COLO829 (cell line): ENCODE data around the gene PTPRT.

Source experiments
- DNase-seq: peaks from one replicate; pipeline ENCODE4 v3.0.0; 2012; ENCODE audit warnings: low spot score

The PTPRT gene

DNA sequence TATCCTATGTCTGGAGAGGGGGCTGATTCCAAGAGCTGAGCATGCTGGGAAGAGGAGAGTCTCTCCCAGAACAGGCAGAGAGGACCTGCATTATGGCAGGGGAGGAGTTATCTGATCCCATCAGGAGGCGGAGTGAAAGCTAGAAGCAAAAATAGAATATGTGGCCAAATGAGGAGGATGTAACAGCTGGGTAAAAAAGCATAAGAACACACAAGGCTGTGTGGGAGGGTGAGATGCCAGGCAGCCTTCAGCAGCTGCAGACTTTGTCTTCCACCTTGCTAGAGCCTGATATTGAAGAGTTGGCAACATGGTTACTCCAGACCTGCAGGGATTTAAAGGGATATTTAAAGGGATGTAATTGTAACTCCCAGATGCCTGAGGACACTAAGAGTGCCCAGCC, 167.1 kb downstream of the PTPRT start:
- DNase-seq, result no peak

- no peak for DNase-seq
These were observed 167.6 kb downstream of the PTPRT start for GRCh38 chr20:43022081-43022480.

DNA sequence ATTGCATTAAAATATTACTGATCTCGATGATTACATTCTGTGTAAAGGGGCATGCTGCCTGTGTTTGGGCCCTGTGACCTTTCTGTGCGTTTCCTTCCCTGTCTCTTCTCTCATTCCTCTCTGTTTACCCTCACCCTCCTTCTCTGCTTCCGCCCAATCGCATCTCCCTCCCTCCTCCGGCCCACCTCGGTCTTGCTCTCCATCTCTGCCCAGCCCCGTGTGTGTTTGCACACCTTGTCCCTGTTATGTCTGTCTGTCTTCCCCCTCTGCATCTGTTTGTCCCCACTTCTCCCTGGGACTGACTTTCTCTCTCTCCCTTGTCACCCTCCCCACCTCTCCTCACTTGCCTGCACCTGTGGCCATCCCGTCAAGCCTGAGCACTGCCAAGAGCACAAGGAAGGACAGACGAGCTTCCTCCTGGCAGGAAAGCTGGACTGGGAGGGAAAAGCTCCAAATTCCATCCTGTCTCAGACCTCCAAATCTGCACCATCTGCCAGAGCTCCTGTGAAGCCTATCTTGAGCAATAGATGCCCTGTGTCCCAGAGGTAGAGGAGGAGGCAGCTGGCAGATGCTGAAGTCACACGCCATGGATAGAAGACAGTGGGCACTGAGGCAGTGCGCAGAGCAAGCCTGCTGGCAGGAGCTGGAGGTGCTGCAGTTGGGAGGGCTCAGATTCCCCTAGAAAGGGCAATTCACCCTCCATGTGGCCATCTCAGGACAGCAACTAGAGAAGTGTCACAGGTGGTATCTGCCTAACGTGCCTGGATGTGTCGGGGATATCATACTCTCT, 172.3 kb downstream of the PTPRT start:
- no peak for DNase-seq

DNA sequence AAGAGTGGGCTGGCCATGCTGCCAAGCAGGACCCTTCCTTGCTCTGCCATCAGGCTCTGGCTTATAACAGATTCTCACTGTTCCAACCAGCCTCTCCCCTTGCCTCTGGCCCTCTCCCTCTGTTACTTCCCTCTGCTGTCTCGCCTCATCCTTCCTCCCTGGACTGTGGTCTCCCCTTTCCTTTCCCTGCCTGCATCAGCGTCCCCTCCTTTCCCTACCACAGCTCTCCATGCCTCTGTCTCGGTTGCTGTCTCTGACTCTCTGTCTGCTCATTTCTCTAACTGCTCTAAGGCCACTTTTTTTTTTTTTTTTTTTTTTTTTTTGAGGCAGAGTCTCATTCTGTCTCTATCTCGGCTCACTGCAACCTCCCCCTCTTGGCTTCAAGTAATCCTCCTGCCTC, 173.4 kb downstream of the PTPRT start:
- DNase-seq, result no peak

- DNase-seq, result no peak
These were observed 174.1 kb downstream of the PTPRT start for GRCh38 chr20:43015566-43015965.

- no peak for DNase-seq
These were observed 175.5 kb downstream of the PTPRT start for GRCh38 chr20:43014206-43014605.

GRCh38 chr20:43011491-43011890, 178.2 kb downstream of the PTPRT start:
- DNase-seq, result no peak

GRCh38 chr20:43009532-43009931, 180.2 kb downstream of the PTPRT start:
- no peak for DNase-seq

GRCh38 chr20:43007525-43007924, 182.2 kb downstream of the PTPRT start:
- no peak for DNase-seq

DNA sequence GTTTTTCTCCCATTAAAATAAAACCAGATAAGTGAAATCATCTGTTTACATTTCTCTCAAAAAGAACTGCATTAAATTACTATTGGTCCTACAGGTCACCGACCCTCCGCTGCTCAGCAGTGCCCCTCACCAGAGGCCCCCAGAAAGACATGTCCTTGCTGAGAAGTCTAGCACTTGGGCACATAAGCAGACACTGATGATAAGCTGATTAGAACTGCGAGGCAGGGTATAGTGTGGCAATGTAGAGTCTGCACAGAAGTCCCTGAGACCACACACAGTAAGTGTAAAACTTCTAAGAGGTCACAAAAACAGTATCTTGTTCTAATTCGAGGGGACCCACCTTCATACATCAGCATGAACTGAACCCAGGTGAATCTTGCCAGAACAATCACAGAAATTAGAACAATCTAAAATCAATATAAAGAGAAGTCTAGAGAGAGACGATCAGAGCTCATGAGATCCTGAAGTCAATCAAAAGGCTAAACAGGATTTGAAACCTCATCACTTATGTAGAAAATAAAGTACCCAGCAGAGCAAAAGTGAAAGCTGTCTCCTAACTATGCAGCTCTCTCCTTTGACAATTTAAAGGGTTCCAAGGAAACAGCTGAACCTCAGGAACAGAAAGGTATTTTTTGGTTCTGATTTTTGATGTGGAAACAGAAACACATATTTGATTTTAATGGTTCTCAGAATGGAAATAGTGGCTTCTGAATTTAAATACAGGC, 182.9 kb downstream of the PTPRT start:
- no peak for DNase-seq

GRCh38 chr20:43003318-43003944, 186.3 kb downstream of the PTPRT start:
- DNase-seq, result no peak

DNA sequence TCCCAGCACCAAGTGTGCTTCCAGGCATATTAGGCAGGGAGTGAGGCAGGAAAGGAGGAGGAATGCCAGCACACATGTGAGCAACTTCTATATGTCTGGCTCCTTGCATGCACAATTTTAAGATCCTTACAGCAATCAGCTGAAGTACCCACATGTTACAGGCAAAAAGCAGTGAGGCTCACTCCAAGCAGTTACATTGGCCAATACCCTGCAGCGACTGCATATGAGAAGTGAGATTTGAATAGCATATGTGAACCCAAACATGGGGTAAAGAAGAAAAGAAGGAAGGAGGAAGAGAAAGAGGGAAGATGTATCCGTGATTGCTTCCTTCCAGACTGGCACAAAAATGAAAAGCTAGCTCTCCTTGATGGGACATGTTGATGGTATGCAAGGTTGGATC, 193.6 kb downstream of the PTPRT start:
- DNase-seq, result no peak

- DNase-seq, result no peak
These were observed 201.4 kb downstream of the PTPRT start for GRCh38 chr20:42988319-42988718.

GRCh38 chr20:42987376-42988114, 202.2 kb downstream of the PTPRT start:
- no peak for DNase-seq

GRCh38 chr20:42986143-42986773, 203.4 kb downstream of the PTPRT start:
- no peak for DNase-seq

DNA sequence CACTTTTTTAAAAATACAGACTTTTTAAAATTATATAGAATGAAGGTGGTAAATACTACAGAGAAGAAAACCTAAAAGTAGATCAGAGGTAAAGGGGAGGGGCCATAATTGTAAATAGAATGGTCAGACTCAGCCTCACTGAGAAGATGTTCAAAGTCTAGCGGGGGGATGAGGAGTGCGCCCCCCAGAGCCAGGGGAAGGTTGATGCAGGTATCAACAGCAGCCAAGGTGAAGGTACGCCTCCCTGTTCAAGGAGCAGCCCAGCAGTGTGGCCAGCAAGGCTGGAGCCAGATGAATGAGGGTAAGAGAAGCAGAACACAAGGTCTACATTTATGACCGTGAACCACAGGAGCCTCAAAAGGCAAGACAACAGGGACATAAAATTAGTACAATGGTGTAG, 204.1 kb downstream of the PTPRT start:
- DNase-seq, result no peak

GRCh38 chr20:42982218-42982617, 207.5 kb downstream of the PTPRT start:
- DNase-seq, result peak; percentile 8

- DNase-seq, result no peak
These were observed 208.5 kb downstream of the PTPRT start for GRCh38 chr20:42981253-42981652.

GRCh38 chr20:42979720-42980119, 210.0 kb downstream of the PTPRT start:
- no peak for DNase-seq

DNA sequence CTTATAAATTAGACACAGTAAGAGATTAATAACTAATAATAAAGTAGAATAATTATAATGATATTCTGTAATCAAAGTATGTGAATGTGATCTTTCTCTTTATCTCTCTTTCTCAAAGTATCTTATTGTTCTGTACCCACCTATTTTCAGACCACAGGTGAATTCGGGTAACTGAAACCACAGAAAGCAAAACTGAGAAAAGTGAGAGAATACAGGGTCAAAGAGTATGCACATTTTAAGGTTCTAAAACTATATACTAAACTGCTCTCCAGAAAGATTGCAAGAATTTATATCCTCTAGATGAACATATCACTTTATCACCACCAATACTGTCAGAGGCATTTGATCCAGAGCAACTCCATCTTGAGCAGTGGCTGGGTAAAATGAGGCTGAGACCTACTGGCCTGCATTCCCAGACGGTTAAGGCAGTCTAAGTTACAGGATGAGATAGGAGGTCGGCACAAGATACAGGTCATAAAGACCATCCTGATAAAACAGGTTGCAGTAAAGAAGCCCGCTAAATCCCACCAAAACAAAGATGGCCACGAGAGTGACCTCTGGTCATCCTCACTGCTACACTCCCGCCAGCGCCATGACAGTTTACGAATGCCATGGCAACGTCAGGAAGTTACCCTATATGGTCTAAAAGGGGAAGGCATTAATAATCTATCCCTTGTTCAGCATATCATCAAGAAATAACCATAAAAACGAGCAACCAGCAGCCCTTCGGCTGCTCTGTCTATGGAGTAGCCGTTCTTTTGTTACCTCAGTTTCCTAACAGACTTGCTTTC, 211.3 kb downstream of the PTPRT start:
- no peak for DNase-seq

GRCh38 chr20:42975974-42976373, 213.7 kb downstream of the PTPRT start:
- DNase-seq, result no peak
